ENCODE results near the gene SMAD5.

DNA sequence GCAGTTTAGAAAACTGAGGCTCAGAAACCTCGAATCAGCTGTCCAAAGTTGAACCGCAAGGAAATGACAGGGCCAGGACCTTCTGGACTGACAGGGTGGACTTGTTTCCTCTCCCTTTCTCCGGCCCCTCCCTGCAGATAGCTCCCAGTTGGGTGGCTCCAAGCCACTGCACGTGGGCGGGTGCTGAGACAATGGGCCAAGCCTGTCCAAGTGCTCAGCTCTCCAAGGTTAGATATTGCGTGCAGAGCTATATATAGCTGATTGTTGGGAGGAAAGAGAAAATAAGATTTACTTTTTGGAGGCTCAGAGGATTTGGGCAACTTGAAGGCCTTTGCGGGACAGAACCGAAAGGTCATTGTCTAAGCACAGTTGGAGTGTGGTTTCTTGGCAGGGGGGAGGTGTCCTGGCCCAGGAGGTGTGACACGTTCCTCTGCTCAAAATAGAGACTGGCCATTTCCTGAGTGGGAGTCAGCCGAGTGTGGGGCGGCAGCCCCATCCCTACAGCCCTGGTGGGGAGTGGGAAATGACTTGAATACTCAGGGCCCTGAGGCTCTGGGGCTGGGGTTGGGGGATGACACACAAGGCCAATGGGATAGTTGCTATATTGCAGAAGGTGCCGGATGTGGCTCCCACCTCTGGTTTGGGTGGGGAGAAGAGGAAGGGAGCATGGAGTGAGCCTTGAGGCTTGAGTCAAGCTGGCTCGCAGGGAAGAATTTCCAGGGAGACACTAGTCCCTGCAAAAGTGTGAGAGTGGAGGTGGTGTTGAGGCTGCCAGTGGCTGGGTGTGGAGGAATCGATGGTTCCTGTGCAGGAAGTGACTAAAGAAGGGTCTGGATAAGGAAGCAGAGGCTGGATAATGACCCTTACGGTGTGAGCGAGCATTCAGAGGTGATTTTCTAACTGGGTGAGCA lies 44.4 kb upstream of the SMAD5 start:
- TF ChIP-seq EZH2 (IDR thresholded peaks at IDR 0.05; ENCODE audit: borderline replicate concordance, insufficient read depth, low read depth, low read length, poor library complexity, severe bottlenecking) = no peak
- TF ChIP-seq, protein P1, sequence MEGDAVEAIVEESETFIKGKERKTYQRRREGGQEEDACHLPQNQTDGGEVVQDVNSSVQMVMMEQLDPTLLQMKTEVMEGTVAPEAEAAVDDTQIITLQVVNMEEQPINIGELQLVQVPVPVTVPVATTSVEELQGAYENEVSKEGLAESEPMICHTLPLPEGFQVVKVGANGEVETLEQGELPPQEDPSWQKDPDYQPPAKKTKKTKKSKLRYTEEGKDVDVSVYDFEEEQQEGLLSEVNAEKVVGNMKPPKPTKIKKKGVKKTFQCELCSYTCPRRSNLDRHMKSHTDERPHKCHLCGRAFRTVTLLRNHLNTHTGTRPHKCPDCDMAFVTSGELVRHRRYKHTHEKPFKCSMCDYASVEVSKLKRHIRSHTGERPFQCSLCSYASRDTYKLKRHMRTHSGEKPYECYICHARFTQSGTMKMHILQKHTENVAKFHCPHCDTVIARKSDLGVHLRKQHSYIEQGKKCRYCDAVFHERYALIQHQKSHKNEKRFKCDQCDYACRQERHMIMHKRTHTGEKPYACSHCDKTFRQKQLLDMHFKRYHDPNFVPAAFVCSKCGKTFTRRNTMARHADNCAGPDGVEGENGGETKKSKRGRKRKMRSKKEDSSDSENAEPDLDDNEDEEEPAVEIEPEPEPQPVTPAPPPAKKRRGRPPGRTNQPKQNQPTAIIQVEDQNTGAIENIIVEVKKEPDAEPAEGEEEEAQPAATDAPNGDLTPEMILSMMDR (IDR thresholded peaks at IDR 0.05) = no peak

Measured in B cell (primary cell).